Measurements from ENCODE around the gene FNDC7. TPM values are rescaled to one million over a fixed set of nuclear protein-coding genes. Genes with fewer than 3 reads are reported as not detected.
"Not testable (repeated sequence)": the region's sequence is repeated elsewhere in the genome, so short reads cannot be mapped to it uniquely, and the experiment has no call there.

The FNDC7 gene
- total RNA-seq, 1 experiment from 2014 or later, result under 0.01 TPM

DNA sequence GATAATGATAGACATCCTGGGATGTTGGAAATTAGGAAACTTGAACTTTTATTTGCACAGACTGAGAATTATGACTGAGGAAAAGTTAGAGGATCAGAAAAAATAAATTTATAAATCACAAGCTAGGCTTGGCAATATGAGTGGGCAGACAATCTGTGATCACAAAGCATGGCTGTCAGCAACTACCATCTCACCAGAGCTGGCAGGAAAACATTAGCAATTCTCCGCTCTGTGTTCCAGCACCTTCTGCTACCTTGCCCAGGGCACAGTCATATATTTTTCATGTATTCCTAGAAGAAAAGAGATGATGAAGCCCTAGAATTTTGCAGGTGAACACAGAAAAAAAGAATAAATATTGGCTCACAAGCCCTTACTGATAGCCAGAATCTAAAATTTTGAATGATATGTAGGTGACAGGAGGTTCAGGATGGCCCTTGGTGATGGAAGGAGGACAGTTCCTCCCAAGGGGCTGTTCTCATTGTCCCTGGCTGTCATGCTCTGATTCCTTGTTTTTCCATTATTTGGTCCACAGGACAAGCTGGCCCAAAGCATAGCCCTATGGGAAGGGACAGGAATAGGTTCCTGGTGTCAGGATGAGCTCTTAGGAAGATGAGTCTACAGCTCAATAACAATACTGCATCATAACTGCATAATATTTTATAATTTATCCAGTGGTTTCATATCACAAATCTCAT lies 21.6 kb downstream of the FNDC7 start:
- no peak for DNase-seq (ENCODE audit: low read depth)

DNA sequence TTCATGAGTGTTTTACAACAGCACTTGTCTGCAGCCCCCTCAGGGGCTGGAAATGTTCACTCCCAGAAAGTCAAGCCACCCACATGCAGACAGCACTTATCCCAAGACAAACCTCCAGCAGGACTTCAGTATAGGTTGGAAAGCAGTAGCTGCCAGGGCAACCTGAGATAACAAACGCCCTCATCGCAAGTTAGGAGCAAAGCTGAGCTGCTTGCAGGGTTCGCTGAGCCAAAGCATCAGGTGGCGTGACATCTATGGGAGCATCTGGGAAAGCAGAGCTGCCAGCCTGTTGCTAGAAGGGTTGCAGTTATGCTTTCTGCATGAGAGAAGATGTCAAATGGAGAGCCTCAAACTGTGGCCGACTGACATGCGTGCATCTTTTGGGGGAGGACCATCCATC lies 29.5 kb downstream of the FNDC7 start:
- DNase-seq (ENCODE audit: low read depth), result no peak

DNA sequence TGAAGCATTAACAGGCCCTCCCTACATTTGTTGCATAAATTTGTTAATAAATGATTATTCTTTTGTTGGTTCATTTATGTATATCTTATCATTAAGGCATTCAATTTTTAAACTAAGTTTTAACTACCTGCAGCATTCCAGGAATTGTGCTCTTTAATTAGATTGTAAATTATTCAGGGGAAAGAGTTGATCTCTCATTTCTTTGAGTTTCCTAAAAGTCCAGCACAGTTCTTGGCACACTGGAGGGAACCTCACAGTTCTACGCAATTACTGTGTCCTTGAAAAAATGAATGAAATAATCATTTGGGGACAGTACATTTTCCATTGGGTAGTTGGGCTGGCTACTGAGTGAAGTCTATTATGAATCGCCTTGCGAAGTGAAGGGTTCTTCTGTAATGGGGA lies 33.3 kb downstream of the FNDC7 start:
- DNase-seq (ENCODE audit: low read depth), result no peak

DNA sequence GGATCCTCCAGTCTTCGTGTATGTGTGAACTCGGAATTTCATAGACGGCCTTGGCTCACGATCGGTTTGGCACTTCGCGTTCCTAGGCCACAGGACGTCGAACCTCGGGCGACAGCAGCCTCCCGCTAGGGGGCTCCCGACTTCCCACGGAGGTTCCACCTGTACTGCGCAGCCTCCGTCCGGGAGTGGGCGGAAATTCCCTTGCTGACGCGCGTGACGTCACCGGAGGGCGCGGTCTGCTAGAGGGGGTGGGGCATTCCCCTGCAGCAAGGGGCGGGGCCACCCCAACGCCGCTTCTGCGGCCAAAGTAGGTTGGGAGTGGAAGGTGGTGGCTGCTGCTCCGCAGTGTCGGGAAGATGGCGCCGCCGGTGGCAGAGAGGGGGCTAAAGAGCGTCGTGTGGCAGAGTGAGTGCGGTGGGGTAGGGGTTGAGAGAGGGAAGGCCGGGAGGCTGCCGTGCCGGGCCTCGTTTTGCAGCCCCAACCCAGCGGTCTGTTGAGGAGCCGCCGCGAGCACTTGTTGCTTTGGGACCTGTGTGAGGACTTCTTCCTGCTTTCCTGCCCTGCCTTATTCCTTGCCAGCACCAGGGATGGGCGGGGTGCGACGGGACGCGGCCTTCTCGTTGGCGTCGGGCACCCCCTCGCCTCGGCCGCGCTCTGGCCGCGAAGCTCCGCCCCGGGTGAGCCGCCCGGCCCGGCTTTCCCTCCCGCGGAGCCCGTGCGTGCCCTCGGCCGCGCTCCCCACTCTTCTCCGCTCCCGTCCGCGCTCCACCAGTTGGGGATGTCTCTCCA lies 33.9 kb downstream of the FNDC7 start, which contains the start of gene STXBP3:
Gene STXBP3 (plus strand): TSS at position 293 of the 789 bp plus-strand sequence. CDS start 64 bp downstream, at position 357.
- DNase-seq (ENCODE audit: low read depth), result peak; percentile 100

DNA sequence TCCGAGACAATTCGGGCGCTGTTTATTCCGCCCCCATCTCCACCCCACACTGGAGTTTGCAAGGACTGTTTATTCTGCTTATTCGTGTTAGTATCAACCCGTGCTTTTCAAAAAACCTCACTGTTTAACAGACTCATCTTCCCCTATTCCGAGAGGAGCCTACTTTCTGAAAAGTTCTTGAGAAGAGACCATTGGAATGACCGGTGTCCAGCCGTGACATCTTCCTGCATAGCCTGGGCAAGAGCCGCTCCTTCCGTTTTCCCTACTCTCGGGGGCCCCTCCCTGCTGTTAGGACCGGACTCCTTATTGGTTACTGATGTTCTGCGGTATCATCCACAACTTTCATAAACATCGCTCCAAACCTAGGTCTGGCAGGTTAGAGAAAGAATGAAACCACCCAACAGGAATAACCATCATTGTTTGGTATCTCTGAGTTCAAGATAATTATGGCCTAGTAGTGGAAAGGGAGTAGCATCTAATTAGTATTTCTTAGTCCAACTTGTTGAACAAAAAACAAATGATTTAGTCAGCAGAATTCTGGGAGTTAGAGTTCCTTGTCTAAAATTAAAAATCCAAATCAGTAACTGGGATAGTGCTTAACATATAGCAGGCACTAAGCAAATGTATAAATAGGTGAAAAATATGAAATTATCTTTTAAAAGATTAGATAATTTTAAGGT lies 34.6 kb downstream of the FNDC7 start:
- DNase-seq (ENCODE audit: low read depth), result peak; percentile 91

DNA sequence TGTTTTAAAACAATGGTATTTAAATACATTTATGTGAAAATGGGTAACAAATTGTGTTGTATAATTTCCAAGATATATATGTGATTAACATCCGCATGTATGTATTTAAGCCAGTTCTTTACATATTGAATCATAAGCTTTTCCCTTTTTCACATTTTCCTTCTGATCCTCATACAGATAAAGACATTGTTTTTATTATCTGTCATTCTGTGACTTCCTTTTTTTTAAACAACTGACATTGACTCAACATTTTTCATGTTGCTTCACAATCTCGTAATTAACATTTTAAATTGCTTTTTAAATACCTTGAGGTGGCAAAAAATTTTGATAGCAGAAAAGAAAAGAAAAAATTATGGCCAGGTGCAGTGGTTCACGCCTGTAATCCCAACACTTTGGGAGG lies 35.2 kb downstream of the FNDC7 start:
- DNase-seq (ENCODE audit: low read depth), result no peak

DNA sequence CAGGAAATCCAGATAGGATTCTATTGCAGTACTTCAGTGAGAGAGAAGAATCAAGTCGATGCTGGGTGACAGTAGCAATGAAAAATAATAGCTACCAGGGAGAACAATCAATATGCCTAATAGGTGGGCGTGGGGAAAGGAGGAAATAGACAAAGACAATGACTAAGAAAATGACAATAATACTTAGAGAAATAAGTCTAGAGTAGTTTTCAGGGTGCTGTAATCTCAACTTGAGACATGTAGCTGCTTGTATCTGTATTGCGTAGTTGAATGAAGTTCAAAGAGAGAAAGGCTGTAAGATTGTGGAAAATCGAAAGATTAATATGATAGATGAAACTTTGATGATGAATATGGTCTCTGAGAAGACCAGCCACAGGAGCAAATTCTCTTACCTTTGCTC lies 36.4 kb downstream of the FNDC7 start:
- no peak for DNase-seq (ENCODE audit: low read depth)

DNA sequence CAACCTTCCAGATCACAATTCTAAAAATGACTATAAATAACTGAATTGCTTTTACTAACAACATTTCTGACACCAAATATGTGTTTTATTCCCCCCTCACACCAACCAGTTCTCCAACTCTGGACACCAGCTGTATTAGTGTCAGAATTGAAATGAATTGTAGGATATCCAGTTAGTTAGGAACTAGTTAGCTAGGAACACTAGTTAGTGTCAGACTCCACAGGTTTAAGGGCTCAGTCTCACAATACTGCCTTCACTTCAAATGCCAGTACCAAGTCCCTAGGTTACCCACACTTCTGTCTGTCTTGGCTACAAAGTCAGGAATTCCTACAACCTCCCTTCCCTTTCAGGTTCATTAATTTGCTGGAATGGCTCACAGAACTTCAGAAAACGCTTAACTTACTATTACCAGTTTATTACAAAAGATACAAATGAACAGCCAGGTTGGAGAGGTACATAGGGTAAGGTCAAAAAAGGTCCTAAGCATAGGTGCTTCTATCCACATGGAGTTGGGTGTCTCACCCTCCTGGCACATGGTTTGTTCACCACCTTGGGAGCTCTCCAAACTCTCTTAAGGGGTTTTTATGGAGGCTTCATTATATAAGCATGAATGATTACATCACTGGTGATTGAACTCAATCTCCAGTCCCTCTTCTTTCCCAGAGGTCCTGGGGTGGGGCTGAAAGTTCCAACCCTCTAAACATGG lies 37.9 kb downstream of the FNDC7 start:
- no peak for DNase-seq (ENCODE audit: low read depth)

DNA sequence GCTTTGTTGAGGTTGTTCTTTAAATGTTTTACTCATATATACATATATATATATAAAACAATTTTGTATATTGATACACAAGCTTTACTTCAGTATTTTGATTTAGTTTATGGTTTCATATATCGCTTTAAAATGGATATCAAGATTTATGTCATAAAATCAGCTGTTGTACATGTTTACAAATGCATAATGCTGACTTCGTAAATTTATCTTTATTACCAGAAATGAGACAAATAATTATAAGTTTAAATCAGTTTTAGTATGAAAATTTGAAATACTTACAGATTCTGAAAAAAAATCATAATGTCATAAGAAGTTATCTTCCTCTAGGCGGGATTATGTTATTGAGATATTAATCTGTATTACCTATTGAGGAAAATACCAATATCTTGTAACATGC lies 40.7 kb downstream of the FNDC7 start:
- no peak for DNase-seq (ENCODE audit: low read depth)

DNA sequence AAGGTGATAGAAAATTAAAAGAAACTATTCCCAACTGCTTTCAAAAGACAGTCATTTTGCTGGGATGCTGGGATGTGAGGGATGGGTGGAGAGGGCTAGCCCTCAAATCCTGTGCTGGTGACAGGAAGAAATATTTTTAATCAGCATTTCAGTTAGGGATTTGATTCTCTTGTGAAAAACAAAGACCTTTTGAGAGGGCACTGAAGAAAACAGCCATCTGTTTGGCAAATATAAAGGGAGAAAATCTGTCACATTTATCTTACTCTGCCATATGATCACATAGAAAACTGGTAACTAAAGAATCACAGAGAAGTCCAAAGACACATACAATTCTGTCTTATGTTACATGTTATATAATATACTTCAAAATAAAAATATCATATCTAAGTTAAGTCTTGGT lies 46.1 kb downstream of the FNDC7 start:
- DNase-seq (ENCODE audit: low read depth), result no peak

DNA sequence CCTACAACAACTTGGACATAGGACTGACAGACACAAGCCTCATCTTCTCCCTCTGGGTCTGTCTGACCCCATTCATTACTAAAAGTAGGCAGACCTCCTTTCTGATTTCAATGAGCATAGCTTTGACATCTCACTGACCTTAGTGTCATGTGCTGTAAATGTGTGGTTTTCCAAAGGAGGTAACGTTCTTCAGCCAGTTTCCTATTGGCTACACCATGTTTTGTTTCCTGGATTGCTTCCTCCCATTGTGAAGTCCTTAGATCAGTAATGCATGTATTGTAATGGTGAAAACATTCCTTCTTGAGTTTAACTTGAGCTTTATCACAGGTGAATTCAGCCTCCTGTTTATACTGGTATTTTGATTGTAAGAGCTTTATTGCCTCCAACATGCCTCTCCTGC lies 54.4 kb downstream of the FNDC7 start:
- DNase-seq (ENCODE audit: low read depth), result no peak

DNA sequence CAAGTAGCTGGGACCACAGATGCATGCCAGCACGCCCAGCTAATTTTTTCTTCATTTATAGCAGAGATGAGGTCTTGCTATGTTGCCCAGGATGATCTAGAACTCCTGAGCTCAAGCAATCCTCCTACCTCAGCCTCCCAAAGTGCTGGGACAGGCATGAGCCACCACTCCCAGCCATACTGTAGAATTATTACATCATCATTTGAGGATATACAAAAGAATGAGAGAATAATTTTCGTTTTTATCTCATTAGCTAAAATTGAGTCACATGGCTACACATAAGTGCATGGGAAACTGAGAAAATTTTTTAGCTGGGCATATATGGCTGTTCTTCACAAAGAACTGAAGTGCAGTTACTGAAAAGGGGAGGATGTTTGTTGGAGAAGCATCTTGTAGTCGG lies 55.0 kb downstream of the FNDC7 start:
- no peak for DNase-seq (ENCODE audit: low read depth)

DNA sequence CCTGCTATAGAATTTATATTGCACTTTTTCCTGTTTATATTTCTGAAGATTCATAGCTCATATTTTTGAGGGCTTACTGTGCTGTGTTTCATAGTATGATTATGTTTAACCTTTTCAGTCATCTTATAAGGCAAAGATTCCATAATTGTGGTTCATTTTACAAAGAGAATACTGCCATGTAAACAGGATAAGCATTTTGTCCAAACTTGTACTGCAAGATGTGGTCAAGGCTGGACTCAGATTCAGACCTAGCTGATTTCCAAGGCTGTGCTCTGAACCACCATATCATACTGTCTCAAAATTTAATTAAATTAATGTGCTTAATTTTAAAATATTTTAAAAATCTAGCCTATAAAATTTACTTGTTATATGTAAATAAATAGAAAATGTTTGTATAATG lies 65.1 kb downstream of the FNDC7 start:
- no peak for DNase-seq (ENCODE audit: low read depth)

DNA sequence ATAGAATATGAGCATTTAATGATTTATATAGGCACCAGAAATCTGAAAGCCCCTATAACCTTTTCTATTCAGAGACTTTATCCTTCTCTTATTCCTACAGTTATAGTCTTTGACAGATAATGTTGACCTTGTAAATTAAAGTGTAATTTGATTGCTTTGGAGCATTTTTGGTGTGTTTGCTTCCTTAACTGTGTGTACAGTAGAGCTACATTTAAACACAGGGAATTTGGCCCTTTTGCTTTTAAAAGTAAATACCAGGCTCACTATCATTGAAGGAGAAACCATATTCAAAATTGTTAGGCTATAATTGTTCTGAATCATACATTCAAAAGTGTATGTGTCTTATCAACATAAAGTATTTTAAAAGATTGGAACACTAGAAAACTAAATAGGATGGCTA lies 66.7 kb downstream of the FNDC7 start:
- no peak for DNase-seq (ENCODE audit: low read depth)

DNA sequence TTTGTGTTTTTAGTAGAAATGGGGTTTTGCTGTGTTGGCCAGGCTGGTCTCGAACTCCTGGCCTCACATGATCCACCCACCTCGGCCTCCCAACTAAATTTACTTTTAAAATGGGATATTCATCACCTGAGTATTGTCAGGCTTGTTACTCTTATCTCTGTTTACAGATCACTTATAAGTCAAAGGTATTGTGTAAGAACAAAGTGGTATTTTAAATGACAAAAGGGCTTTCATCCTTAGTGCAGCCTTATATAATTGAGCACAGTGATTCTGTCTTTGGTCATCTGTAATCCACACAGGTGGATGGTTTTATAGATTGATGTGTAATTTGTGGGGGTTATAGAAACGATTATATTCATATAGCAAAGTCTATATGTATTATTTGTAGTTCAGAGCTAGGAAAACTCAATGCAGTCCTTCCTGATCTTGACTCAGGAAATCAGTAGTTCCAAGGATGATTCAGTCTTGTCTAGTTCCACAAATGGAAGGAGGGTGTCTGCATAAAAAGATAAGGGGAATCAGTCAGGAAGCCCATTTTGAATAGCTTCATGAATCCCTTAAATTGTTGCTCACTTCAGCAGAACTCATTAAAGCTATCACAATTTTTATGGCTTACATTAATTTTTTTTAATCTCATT lies 68.3 kb downstream of the FNDC7 start:
- DNase-seq (ENCODE audit: low read depth), result no peak

DNA sequence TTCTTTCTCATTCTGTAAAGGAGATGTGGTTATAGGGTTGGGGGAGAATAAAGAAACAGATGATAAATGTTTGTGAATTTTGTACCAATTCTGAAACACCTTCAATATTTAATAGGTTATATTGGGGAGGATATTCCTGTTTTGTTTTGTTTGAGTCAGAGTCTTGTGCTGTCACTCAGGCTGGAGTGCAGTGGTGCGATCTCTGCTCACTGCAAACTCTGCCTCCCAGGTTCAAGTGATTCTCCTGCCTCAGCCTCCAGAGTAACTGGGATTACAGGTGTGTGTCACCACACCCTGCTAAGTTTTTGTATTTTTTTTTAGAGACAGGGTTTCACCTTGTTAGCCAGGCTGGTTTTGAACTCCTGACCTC lies 68.9 kb downstream of the FNDC7 start:
- not testable (repeated sequence) for DNase-seq (ENCODE audit: low read depth)

DNA sequence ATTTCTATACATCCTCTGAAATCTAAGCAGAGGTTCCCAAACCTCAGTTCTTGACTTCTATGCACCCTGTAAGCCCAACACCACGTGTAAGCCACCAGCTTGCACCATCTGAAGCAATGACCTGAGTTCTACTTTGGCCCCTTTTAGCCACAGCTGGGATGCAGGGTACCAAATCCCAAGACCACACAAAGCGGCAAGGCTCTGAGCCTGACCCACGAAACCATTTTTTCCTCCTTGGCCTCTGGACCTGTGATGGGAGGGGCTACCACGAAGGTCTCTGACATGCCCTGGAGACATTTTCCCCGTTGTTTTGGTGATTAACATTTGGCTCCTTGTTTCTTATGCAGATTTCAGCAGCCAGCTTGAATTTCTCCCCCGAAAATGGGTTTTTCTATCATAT lies 72.6 kb downstream of the FNDC7 start:
- no peak for DNase-seq (ENCODE audit: low read depth)

DNA sequence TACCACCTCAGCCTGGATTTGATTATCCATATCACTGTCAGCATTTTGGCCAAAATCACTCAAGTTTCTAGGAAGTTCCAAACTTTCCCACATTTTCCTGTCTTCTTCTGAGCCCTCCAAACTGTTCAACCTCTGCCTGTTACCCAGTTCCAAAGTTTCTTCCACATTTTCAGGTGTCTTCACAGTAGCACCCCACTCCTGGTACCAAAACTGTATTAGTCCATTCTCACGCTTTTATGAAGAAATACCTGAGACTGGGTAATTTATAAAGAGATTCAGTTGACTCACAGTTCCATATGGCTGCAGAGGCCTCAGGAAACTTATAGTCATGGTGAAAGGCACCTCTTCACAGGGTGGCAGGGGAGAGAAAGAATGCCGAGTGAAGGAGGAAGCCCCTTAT lies 73.2 kb downstream of the FNDC7 start:
- no peak for DNase-seq (ENCODE audit: low read depth)

DNA sequence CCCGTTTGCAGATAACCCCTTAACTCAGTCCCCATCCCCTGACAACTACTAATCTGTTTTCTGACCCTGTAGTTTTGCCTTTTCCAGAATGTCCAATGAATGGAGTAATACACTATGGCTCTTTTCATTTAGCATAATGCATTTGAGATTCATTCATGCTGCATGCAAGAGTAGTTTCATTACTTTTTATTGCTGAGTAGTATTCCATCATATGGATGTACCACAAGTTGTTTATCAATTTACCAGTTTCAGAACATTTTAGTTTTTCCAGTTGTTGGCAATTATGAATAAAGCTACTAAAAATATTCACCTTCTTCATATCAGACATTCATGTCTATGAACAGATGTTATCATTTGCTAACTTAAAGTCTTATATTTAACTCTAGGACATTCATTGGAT lies 79.1 kb downstream of the FNDC7 start:
- no peak for DNase-seq (ENCODE audit: low read depth)
